ENCODE measurements around the gene PCP2.

- TF ChIP-seq POLR2A (IDR thresholded peaks at IDR 0.05; ENCODE audit: low read length) (no peak), GATA1 (IDR thresholded peaks at IDR 0.05; ENCODE audit: low read depth, low read length) (no peak)
Measured at GRCh38 chr19:7637374-7638256, 4.1 kb upstream of the PCP2 start.

Measured in erythroblast (primary cell).